MM.1S (cell line): ENCODE results near the gene AQP12A.

ENCODE experiments used
- EZH2 ChIP-seq: fragments of 300-600 bp; sonication (generic); optimal IDR thresholded peaks from 2 replicates; pipeline ENCODE3; 2017; ENCODE audit warnings: low read depth, mild to moderate bottlenecking, antibody characterized with exemption, low read length, mixed read lengths
- TF ChIP-seq, protein P1 (sequence below): fragments of 300-600 bp; sonication (generic); IDR thresholded peaks from 2 replicates; pipeline ENCODE4 v1.5.1; 2016; ENCODE audit warnings: antibody characterized with exemption, low read length, mixed read lengths

DNA sequence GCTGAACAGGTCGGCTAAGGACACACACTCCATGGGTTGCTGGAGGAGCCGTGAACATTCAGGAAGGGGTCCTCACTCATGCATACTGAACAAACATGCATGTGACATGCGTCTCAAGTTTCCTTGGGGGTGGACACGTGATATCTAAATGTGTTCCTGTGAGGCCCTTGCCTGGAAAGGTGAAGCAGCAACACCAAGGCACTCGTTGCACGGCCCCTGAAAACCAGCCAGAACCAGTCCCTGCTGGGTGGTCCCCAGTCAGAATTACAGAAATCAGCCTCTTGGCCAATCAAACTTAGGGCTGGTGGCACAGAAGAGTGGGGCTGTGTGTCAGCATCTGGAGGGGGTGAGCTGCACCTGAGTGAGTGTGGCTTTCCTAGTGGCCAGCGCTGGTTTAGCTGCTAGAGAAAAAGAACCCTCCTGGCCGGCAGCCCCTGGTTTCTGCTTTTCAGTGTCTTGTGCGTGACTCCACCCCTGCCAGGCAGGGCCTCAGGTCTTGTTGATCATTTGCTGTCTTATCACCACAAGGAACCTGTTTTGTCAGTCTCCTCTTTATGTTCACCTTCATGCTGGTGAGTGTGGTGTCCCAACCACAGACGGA lies 5.8 kb upstream of the AQP12A start:
- TF ChIP-seq, protein P1, sequence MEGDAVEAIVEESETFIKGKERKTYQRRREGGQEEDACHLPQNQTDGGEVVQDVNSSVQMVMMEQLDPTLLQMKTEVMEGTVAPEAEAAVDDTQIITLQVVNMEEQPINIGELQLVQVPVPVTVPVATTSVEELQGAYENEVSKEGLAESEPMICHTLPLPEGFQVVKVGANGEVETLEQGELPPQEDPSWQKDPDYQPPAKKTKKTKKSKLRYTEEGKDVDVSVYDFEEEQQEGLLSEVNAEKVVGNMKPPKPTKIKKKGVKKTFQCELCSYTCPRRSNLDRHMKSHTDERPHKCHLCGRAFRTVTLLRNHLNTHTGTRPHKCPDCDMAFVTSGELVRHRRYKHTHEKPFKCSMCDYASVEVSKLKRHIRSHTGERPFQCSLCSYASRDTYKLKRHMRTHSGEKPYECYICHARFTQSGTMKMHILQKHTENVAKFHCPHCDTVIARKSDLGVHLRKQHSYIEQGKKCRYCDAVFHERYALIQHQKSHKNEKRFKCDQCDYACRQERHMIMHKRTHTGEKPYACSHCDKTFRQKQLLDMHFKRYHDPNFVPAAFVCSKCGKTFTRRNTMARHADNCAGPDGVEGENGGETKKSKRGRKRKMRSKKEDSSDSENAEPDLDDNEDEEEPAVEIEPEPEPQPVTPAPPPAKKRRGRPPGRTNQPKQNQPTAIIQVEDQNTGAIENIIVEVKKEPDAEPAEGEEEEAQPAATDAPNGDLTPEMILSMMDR, result no peak
- TF ChIP-seq EZH2, result no peak
